SK-N-MC (cell line): ENCODE measurements around the gene ARRB2.
"Not testable (repeated sequence)": the region's sequence is repeated elsewhere in the genome, so short reads cannot be mapped to it uniquely, and the experiment has no call there.

Experiments used
- DNase-seq: peaks from one replicate; pipeline ENCODE4 v3.0.0-alpha.2; 2011; ENCODE audit warnings: low read depth, low spot score
- H3K27ac ChIP-seq: fragments of 200-600 bp; sonication (generic); 2 replicates; pipeline ENCODE4 v1.5.1; 2016; ENCODE audit warnings: mixed run types
- H3K36me3 ChIP-seq: fragments of 200-600 bp; sonication (generic); 2 replicates; pipeline ENCODE4 v1.6.1; 2017; ENCODE audit warnings: antibody characterized with exemption, low read length, mixed read lengths; ENCODE audit not compliant: insufficient read depth
- H3K4me3 ChIP-seq: fragments of 200-600 bp; sonication (generic); 2 replicates; pipeline ENCODE4 v1.5.1; 2016
- H3K9ac ChIP-seq: fragments of 200-600 bp; sonication (generic); 2 replicates; pipeline ENCODE4 v1.8.0; 2017; ENCODE audit warnings: mixed run types, mixed read lengths; ENCODE audit not compliant: insufficient read length
- H3K9me3 ChIP-seq: fragments of 200-600 bp; sonication (generic); 2 replicates; pipeline ENCODE4 v1.6.1; 2017; ENCODE audit warnings: low read depth, mild to moderate bottlenecking, antibody characterized with exemption, low read length, moderate library complexity, mixed read lengths
- EZH2 ChIP-seq: fragments of 200-600 bp; sonication (generic); IDR thresholded peaks from one replicate; pipeline ENCODE4 v1.6.1; 2017; ENCODE audit warnings: antibody characterized with exemption
- FOXP2 ChIP-seq: optimal IDR thresholded peaks from 2 replicates; pipeline ENCODE3; 2011; ENCODE audit warnings: mild to moderate bottlenecking, moderate library complexity; ENCODE audit not compliant: insufficient read depth; ENCODE audit errors: extremely low read length, control extremely low read depth
- POLR2AphosphoS5 ChIP-seq: IDR thresholded peaks from 2 replicates; pipeline ENCODE4 v1.6.1; 2012; ENCODE audit warnings: mild to moderate bottlenecking, low read depth, low read length, borderline replicate concordance

ARRB2 gene

GRCh38 chr17:4673986-4674684 lies 36.3 kb upstream of the ARRB2 start:
- Histone ChIP-seq H3K4me3 (no peak overlapping the region), H3K9ac (no peak overlapping the region), H3K27ac (no peak overlapping the region), H3K36me3 (peaks cover 83% of the 10 kb centered on the region), H3K9me3 (no peaks in the 10 kb centered on the region)
- DNase-seq = no peak
- TF ChIP-seq POLR2AphosphoS5 (no peak), EZH2 (no peak), FOXP2 (no peak)

GRCh38 chr17:4674685-4674998 lies 35.8 kb upstream of the ARRB2 start:
- Histone ChIP-seq H3K4me3 (no peak overlapping the region), H3K27ac (no peak overlapping the region), H3K9me3 (no peaks in the 10 kb centered on the region), H3K9ac (no peak overlapping the region), H3K36me3 (peaks cover 87% of the 10 kb centered on the region)
- TF ChIP-seq EZH2 = no peak
- no peak for TF ChIP-seq POLR2AphosphoS5
- no peak for TF ChIP-seq FOXP2
- DNase-seq = no peak

GRCh38 chr17:4675791-4676190 lies 34.6 kb upstream of the ARRB2 start:
- no peaks in the 10 kb centered on the region for H3K9me3 ChIP-seq
- H3K27ac ChIP-seq = no peak overlapping the region
- H3K4me3 ChIP-seq = no peak overlapping the region
- H3K9ac ChIP-seq = no peak overlapping the region
- peaks cover 89% of the 10 kb centered on the region for H3K36me3 ChIP-seq
- no peak for DNase-seq
- TF ChIP-seq FOXP2 = no peak
- TF ChIP-seq EZH2 = no peak
- no peak for TF ChIP-seq POLR2AphosphoS5

- Histone ChIP-seq H3K9ac (no peak overlapping the region), H3K4me3 (no peak overlapping the region), H3K27ac (no peak overlapping the region), H3K9me3 (no peaks in the 10 kb centered on the region), H3K36me3 (peaks cover 86% of the 10 kb centered on the region)
- TF ChIP-seq FOXP2 (no peak), POLR2AphosphoS5 (no peak), EZH2 (no peak)
- DNase-seq = no peak
These were observed 33.6 kb upstream of the ARRB2 start for GRCh38 chr17:4676791-4677190.

GRCh38 chr17:4678448-4679026 lies 31.9 kb upstream of the ARRB2 start:
- no peak for DNase-seq
- TF ChIP-seq POLR2AphosphoS5 (no peak), EZH2 (no peak), FOXP2 (no peak)
- peaks cover 83% of the 10 kb centered on the region for H3K36me3 ChIP-seq
- no peak overlapping the region for H3K4me3 ChIP-seq
- no peak overlapping the region for H3K27ac ChIP-seq
- H3K9ac ChIP-seq = no peak overlapping the region
- H3K9me3 ChIP-seq = no peaks in the 10 kb centered on the region

- Histone ChIP-seq H3K9me3 (no peaks in the 10 kb centered on the region), H3K36me3 (peaks cover 81% of the 10 kb centered on the region), H3K9ac (no peak overlapping the region), H3K4me3 (no peak overlapping the region), H3K27ac (no peak overlapping the region)
- DNase-seq = no peak
- no peak for TF ChIP-seq POLR2AphosphoS5
- TF ChIP-seq FOXP2 = no peak
- TF ChIP-seq EZH2 = no peak
These were observed 30.8 kb upstream of the ARRB2 start for GRCh38 chr17:4679658-4680057.

GRCh38 chr17:4683739-4684138 lies 26.7 kb upstream of the ARRB2 start:
- not testable (repeated sequence) for H3K9ac ChIP-seq

GRCh38 chr17:4689872-4690271 lies 20.6 kb upstream of the ARRB2 start:
- not testable (repeated sequence) for H3K4me3 ChIP-seq, H3K9me3 ChIP-seq, H3K27ac ChIP-seq, H3K9ac ChIP-seq, DNase-seq
- peaks cover 58% of the 10 kb centered on the region for H3K36me3 ChIP-seq

More at GRCh38 chr17:4683739-4684138, 26.7 kb upstream of the ARRB2 start:
- DNase-seq, H3K4me3 ChIP-seq, H3K9me3 ChIP-seq, H3K27ac ChIP-seq: not testable (repeated sequence)
- peaks cover 68% of the 10 kb centered on the region for H3K36me3 ChIP-seq

GRCh38 chr17:4690745-4691144 lies 19.7 kb upstream of the ARRB2 start:
- DNase-seq = no peak
- Histone ChIP-seq H3K9me3 (no peaks in the 10 kb centered on the region), H3K36me3 (peaks cover 52% of the 10 kb centered on the region), H3K9ac (no peak overlapping the region), H3K27ac (no peak overlapping the region), H3K4me3 (no peak overlapping the region)
- TF ChIP-seq FOXP2 (no peak), EZH2 (no peak), POLR2AphosphoS5 (no peak)
